ENCODE data around the gene OR4D11.

DNA sequence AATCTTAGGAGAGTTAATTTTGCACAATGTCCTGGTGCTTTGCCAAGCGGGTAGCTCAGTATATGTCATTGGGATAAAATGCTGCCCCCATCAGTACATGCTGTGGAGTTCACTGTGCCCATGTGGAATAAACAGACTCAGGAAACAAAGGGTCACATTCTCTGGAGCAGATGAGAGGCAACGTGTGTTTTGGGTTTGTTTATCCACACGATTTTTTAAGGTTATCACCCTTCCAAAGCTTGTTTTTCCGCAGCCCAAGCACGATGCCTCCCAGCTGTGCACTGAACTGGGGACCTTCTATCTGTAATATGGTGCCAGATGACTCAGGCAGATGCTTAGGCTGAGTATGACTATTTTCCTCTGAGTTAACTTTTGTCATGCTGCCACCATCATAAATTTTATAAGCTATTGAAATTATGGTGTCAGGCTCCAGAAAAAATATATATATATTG, 40.2 kb upstream of the OR4D11 start:
- TF ChIP-seq, protein P1, sequence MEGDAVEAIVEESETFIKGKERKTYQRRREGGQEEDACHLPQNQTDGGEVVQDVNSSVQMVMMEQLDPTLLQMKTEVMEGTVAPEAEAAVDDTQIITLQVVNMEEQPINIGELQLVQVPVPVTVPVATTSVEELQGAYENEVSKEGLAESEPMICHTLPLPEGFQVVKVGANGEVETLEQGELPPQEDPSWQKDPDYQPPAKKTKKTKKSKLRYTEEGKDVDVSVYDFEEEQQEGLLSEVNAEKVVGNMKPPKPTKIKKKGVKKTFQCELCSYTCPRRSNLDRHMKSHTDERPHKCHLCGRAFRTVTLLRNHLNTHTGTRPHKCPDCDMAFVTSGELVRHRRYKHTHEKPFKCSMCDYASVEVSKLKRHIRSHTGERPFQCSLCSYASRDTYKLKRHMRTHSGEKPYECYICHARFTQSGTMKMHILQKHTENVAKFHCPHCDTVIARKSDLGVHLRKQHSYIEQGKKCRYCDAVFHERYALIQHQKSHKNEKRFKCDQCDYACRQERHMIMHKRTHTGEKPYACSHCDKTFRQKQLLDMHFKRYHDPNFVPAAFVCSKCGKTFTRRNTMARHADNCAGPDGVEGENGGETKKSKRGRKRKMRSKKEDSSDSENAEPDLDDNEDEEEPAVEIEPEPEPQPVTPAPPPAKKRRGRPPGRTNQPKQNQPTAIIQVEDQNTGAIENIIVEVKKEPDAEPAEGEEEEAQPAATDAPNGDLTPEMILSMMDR (IDR thresholded peaks at IDR 0.05 in 2 of 3, conservative IDR thresholded peaks at IDR 0.05 in 1 of 3; ENCODE audit: control insufficient read depth in 2 of 3, extremely low read depth in 1 of 3, insufficient read depth in 1 of 3, low read depth in 3 of 3, low read length in 3 of 3): no peak
- TF ChIP-seq, protein P2, sequence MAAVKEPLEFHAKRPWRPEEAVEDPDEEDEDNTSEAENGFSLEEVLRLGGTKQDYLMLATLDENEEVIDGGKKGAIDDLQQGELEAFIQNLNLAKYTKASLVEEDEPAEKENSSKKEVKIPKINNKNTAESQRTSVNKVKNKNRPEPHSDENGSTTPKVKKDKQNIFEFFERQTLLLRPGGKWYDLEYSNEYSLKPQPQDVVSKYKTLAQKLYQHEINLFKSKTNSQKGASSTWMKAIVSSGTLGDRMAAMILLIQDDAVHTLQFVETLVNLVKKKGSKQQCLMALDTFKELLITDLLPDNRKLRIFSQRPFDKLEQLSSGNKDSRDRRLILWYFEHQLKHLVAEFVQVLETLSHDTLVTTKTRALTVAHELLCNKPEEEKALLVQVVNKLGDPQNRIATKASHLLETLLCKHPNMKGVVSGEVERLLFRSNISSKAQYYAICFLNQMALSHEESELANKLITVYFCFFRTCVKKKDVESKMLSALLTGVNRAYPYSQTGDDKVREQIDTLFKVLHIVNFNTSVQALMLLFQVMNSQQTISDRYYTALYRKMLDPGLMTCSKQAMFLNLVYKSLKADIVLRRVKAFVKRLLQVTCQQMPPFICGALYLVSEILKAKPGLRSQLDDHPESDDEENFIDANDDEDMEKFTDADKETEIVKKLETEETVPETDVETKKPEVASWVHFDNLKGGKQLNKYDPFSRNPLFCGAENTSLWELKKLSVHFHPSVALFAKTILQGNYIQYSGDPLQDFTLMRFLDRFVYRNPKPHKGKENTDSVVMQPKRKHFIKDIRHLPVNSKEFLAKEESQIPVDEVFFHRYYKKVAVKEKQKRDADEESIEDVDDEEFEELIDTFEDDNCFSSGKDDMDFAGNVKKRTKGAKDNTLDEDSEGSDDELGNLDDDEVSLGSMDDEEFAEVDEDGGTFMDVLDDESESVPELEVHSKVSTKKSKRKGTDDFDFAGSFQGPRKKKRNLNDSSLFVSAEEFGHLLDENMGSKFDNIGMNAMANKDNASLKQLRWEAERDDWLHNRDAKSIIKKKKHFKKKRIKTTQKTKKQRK (IDR thresholded peaks at IDR 0.05; ENCODE audit: low read depth, low read length): no peak
- no peak for TF ChIP-seq MYC (IDR thresholded peaks at IDR 0.05; ENCODE audit: insufficient read depth, insufficient read length, insufficient replicate concordance, low read length, severe bottlenecking)
- TF ChIP-seq TCF3 (IDR thresholded peaks at IDR 0.05; ENCODE audit: borderline replicate concordance, insufficient read depth, low read depth, low read length): no peak
